Measurements from ENCODE around the gene PPEF1.

Gene PPEF1

DNA sequence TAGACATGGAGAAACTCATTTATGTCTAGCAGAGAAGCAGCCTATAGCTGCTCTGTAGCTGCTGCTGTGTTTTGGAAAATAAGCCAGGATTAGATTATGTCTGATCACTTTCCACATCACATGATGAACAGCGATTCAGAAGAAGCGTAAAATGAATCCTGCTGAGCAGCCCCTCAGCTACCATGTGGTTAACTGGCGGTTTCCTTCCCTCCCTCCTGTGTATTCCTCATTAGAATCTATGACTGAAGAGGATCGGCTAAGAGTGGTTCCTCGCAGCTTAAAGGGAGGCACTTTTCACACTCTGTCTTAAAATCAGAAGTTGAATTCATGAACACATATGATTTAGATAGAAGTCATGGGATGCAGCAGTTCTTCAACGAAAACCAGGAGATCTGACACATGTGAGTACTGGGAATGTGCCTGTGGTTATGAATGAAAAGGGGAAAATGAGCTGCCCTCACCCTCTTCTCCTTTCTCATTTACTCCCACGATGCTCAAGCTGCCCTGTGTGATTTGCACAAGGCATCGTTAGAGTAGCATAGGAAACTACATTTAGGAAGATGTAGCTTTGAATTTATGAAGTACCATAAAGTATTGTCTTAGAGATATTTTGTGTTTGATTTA lies at the start of gene PPEF1:
TSS of gene PPEF1 (plus strand) at position 220 of the 624 bp plus-strand sequence. CDS start at position 356, 136 bp downstream.
- Histone ChIP-seq H3K9me3 (ENCODE audit: control insufficient read depth, insufficient read depth, low read length) (no peaks in the 10 kb centered on the region), H3K36me3 (ENCODE audit: control insufficient read depth, insufficient read depth, low read length) (no peaks in the 10 kb centered on the region), H3K27ac (ENCODE audit: low read length) (no peak within 1 kb of the TSS), H3K4me1 (ENCODE audit: control insufficient read depth, insufficient read depth, low read length) (no peaks in the 10 kb centered on the region), H3K27me3 (ENCODE audit: control insufficient read depth, insufficient read depth, low read length) (no peaks in the 10 kb centered on the region), H3K4me3 (ENCODE audit: low read length) (no peak within 1 kb of the TSS)
- no peak for DNase-seq (ENCODE audit: low read depth, low spot score)
- WGBS (ENCODE audit: insufficient coverage, insufficient read length), result no CpG with 5 or more reads among the region's 8 CpGs

GRCh38 chrX:18661273-18661672 lies 46.2 kb upstream of the PPEF1 start:
- Histone ChIP-seq H3K27ac (ENCODE audit: low read length) (no peak overlapping the region), H3K27me3 (ENCODE audit: control insufficient read depth, insufficient read depth, low read length) (no peaks in the 10 kb centered on the region), H3K9me3 (ENCODE audit: control insufficient read depth, insufficient read depth, low read length) (no peaks in the 10 kb centered on the region), H3K36me3 (ENCODE audit: control insufficient read depth, insufficient read depth, low read length) (no peaks in the 10 kb centered on the region), H3K4me1 (ENCODE audit: control insufficient read depth, insufficient read depth, low read length) (no peaks in the 10 kb centered on the region), H3K4me3 (ENCODE audit: low read length) (no peak overlapping the region)
- no peak for DNase-seq (ENCODE audit: low read depth, low spot score)
- WGBS (ENCODE audit: insufficient coverage, insufficient read length), result no CpG with 5 or more reads among the region's 12 CpGs

GRCh38 chrX:18664947-18665346 lies 42.5 kb upstream of the PPEF1 start:
- WGBS (ENCODE audit: insufficient coverage, insufficient read length), result no CpG with 5 or more reads among the region's 8 CpGs
- Histone ChIP-seq H3K4me1 (ENCODE audit: control insufficient read depth, insufficient read depth, low read length) (no peaks in the 10 kb centered on the region), H3K36me3 (ENCODE audit: control insufficient read depth, insufficient read depth, low read length) (no peaks in the 10 kb centered on the region), H3K9me3 (ENCODE audit: control insufficient read depth, insufficient read depth, low read length) (no peaks in the 10 kb centered on the region), H3K27ac (ENCODE audit: low read length) (no peak overlapping the region), H3K4me3 (ENCODE audit: low read length) (no peak overlapping the region), H3K27me3 (ENCODE audit: control insufficient read depth, insufficient read depth, low read length) (no peaks in the 10 kb centered on the region)
- no peak for DNase-seq (ENCODE audit: low read depth, low spot score)

DNA sequence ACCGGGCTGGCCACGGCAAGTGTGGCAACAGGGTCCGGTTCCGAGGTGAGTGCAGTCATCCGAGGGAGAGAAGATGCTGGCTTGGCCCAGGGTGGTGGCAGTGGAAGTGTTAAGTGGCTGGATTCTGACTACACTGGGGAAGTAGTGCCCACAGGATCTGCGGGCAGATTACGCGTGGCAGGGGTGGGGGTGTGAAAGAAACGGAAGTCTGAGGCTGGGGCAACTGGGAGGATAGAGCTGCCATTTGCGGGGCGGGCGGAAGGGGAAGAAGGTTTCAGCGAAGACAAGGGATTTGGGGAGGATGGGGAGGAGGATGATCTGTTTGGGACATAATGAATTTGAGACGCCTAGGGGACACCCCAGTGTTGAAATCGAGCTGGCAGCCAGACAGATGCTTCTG lies 40.8 kb upstream of the PPEF1 start:
- no peak overlapping the region for H3K4me3 ChIP-seq (ENCODE audit: low read length)
- no peak for DNase-seq (ENCODE audit: low read depth, low spot score)
- no CpG with 5 or more reads among the region's 15 CpGs for WGBS (ENCODE audit: insufficient coverage, insufficient read length)
- H3K27ac ChIP-seq (ENCODE audit: low read length), result no peak overlapping the region
- no peaks in the 10 kb centered on the region for H3K36me3 ChIP-seq (ENCODE audit: control insufficient read depth, insufficient read depth, low read length)
- H3K27me3 ChIP-seq (ENCODE audit: control insufficient read depth, insufficient read depth, low read length), result no peaks in the 10 kb centered on the region
- no peaks in the 10 kb centered on the region for H3K4me1 ChIP-seq (ENCODE audit: control insufficient read depth, insufficient read depth, low read length)
- H3K9me3 ChIP-seq (ENCODE audit: control insufficient read depth, insufficient read depth, low read length), result no peaks in the 10 kb centered on the region

GRCh38 chrX:18668071-18668835 lies 39.2 kb upstream of the PPEF1 start:
- Histone ChIP-seq H3K4me3 (ENCODE audit: low read length) (no peak overlapping the region), H3K4me1 (ENCODE audit: control insufficient read depth, insufficient read depth, low read length) (no peaks in the 10 kb centered on the region), H3K9me3 (ENCODE audit: control insufficient read depth, insufficient read depth, low read length) (no peaks in the 10 kb centered on the region), H3K27ac (ENCODE audit: low read length) (no peak overlapping the region), H3K27me3 (ENCODE audit: control insufficient read depth, insufficient read depth, low read length) (no peaks in the 10 kb centered on the region), H3K36me3 (ENCODE audit: control insufficient read depth, insufficient read depth, low read length) (no peaks in the 10 kb centered on the region)
- no CpG with 5 or more reads among the region's 15 CpGs for WGBS (ENCODE audit: insufficient coverage, insufficient read length)
- DNase-seq (ENCODE audit: low read depth, low spot score), result no peak

- H3K27ac ChIP-seq (ENCODE audit: low read length), result no peak within 1 kb of the TSS
- no peaks in the 10 kb centered on the region for H3K4me1 ChIP-seq (ENCODE audit: control insufficient read depth, insufficient read depth, low read length)
- whole genome bisulfite sequencing (ENCODE audit: insufficient coverage, insufficient read length), result no CpG with 5 or more reads among the region's 10 CpGs
- H3K36me3 ChIP-seq (ENCODE audit: control insufficient read depth, insufficient read depth, low read length), result no peaks in the 10 kb centered on the region
- no peaks in the 10 kb centered on the region for H3K27me3 ChIP-seq (ENCODE audit: control insufficient read depth, insufficient read depth, low read length)
- no peak for DNase-seq (ENCODE audit: low read depth, low spot score)
- H3K4me3 ChIP-seq (ENCODE audit: low read length), result no peak within 1 kb of the TSS
- H3K9me3 ChIP-seq (ENCODE audit: control insufficient read depth, insufficient read depth, low read length), result no peaks in the 10 kb centered on the region
Observed at GRCh38 chrX:18672008-18672407, 35.4 kb upstream of the PPEF1 start, which contains the start of gene RS1. Gene RS1, minus strand, starts transcription at chrX:18672108. Its CDS starts 40 bp downstream, at chrX:18672068.

- no peaks in the 10 kb centered on the region for H3K36me3 ChIP-seq (ENCODE audit: control insufficient read depth, insufficient read depth, low read length)
- WGBS (ENCODE audit: insufficient coverage, insufficient read length), result no CpG with 5 or more reads among the region's 19 CpGs
- no peaks in the 10 kb centered on the region for H3K9me3 ChIP-seq (ENCODE audit: control insufficient read depth, insufficient read depth, low read length)
- DNase-seq (ENCODE audit: low read depth, low spot score), result no peak
- H3K27me3 ChIP-seq (ENCODE audit: control insufficient read depth, insufficient read depth, low read length), result no peaks in the 10 kb centered on the region
- no peaks in the 10 kb centered on the region for H3K4me1 ChIP-seq (ENCODE audit: control insufficient read depth, insufficient read depth, low read length)
- H3K4me3 ChIP-seq (ENCODE audit: low read length), result peak overlapping the region; percentile 46; the same call in 1 of the 2 replicates
- H3K27ac ChIP-seq (ENCODE audit: low read length), result no peak overlapping the region
Observed at GRCh38 chrX:18674417-18674787, 33.0 kb upstream of the PPEF1 start.

GRCh38 chrX:18674788-18675735 lies 32.4 kb upstream of the PPEF1 start:
- Histone ChIP-seq H3K9me3 (ENCODE audit: control insufficient read depth, insufficient read depth, low read length) (no peaks in the 10 kb centered on the region), H3K36me3 (ENCODE audit: control insufficient read depth, insufficient read depth, low read length) (no peaks in the 10 kb centered on the region), H3K4me1 (ENCODE audit: control insufficient read depth, insufficient read depth, low read length) (no peaks in the 10 kb centered on the region), H3K27me3 (ENCODE audit: control insufficient read depth, insufficient read depth, low read length) (no peaks in the 10 kb centered on the region), H3K4me3 (ENCODE audit: low read length) (peak overlapping the region; percentile 63; the same call in 1 of the 2 replicates), H3K27ac (ENCODE audit: low read length) (no peak overlapping the region)
- WGBS (ENCODE audit: insufficient coverage, insufficient read length), result no CpG with 5 or more reads among the region's 74 CpGs
- no peak for DNase-seq (ENCODE audit: low read depth, low spot score)

GRCh38 chrX:18676050-18676449 lies 31.4 kb upstream of the PPEF1 start:
- no peaks in the 10 kb centered on the region for H3K9me3 ChIP-seq (ENCODE audit: control insufficient read depth, insufficient read depth, low read length)
- no peaks in the 10 kb centered on the region for H3K36me3 ChIP-seq (ENCODE audit: control insufficient read depth, insufficient read depth, low read length)
- H3K4me1 ChIP-seq (ENCODE audit: control insufficient read depth, insufficient read depth, low read length), result no peaks in the 10 kb centered on the region
- H3K27ac ChIP-seq (ENCODE audit: low read length), result no peak overlapping the region
- H3K27me3 ChIP-seq (ENCODE audit: control insufficient read depth, insufficient read depth, low read length), result no peaks in the 10 kb centered on the region
- DNase-seq (ENCODE audit: low read depth, low spot score), result no peak
- WGBS (ENCODE audit: insufficient coverage, insufficient read length), result no CpG with 5 or more reads among the region's 10 CpGs
- H3K4me3 ChIP-seq (ENCODE audit: low read length), result no peak overlapping the region

DNA sequence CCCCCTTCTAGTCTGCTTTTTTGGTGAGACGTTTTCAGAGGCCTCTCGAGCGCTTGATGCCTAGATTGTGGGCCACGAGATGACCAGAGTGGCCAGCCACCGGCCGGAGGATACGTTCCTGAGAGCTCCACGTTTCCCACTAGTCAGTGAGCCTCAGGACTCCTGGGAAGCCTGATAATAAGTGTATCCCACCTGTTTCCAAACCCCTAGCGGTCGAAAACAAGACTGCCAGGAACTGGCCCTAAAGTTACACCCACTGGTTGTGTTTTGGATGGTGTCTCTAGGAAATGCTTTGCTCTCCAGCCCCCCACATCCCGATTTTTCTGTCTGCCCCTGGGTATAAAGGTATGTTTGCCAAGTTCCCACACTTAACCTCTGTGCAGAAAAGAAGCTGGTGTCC lies 31.0 kb upstream of the PPEF1 start:
- DNase-seq (ENCODE audit: low read depth, low spot score), result no peak
- Histone ChIP-seq H3K4me3 (ENCODE audit: low read length) (no peak overlapping the region), H3K27me3 (ENCODE audit: control insufficient read depth, insufficient read depth, low read length) (no peaks in the 10 kb centered on the region), H3K36me3 (ENCODE audit: control insufficient read depth, insufficient read depth, low read length) (no peaks in the 10 kb centered on the region), H3K4me1 (ENCODE audit: control insufficient read depth, insufficient read depth, low read length) (no peaks in the 10 kb centered on the region), H3K9me3 (ENCODE audit: control insufficient read depth, insufficient read depth, low read length) (no peaks in the 10 kb centered on the region), H3K27ac (ENCODE audit: low read length) (no peak overlapping the region)
- WGBS (ENCODE audit: insufficient coverage, insufficient read length), result no CpG with 5 or more reads among the region's 11 CpGs

Measured in iPS DF 6.9 (cell line).